BE2C (cell line): ENCODE measurements around the gene NUMBL. TPM values are rescaled to one million over a fixed set of nuclear protein-coding genes. Genes with fewer than 3 reads are reported as not detected.

Experiments used
- DNase-seq: peaks from one replicate; pipeline ENCODE4 v3.0.0-alpha.2; 2020
- H3K27me3 ChIP-seq: fragments of 250-450 bp; sonication (Bioruptor Pico); 2 replicates; pipeline ENCODE4 v1.5.1; 2020; ENCODE audit warnings: mild to moderate bottlenecking
- H3K36me3 ChIP-seq: fragments of 250-450 bp; sonication (Bioruptor Pico); 2 replicates; pipeline ENCODE4 v1.5.1; 2020; ENCODE audit warnings: mild to moderate bottlenecking
- H3K4me1 ChIP-seq: fragments of 250-450 bp; sonication (Bioruptor Pico); 2 replicates; pipeline ENCODE4 v1.5.1; 2020
- H3K4me3 ChIP-seq: 2 replicates; pipeline ENCODE4 v1.5.1; 2011; ENCODE audit warnings: low read depth, low read length
- H3K9me3 ChIP-seq: fragments of 250-450 bp; sonication (Bioruptor Pico); 2 replicates; pipeline ENCODE4 v1.5.1; 2020
- CTCF ChIP-seq: IDR thresholded peaks from 2 replicates; pipeline ENCODE4 v1.5.1; 2012; ENCODE audit warnings: mild to moderate bottlenecking, low read depth, low read length
- polyA plus RNA-seq: library from polyadenylated mRNA; unstranded; fragments of >200 nt; gene quantifications from one replicate; pipeline ENCODE4 v1.2.1, GENCODE V29; 2012; ENCODE audit warnings: low read depth, missing spikeins; ENCODE audit not compliant: insufficient read length, insufficient read depth

NUMBL gene
- polyA plus RNA-seq, result 30.6 TPM

GRCh38 chr19:40690050-40690692, at the start of gene NUMBL:
Gene NUMBL, minus strand, starts transcription at chr19:40690651. Its CDS starts 168 bp downstream, at chr19:40690483.
- H3K4me1 ChIP-seq, result peaks cover 13% of the 10 kb centered on the region
- no peak for DNase-seq

GRCh38 chr19:40739030-40739839, 48.8 kb upstream of the NUMBL start:
- no peak for TF ChIP-seq CTCF
- Histone ChIP-seq H3K27me3 (no peaks in the 10 kb centered on the region), H3K9me3 (no peaks in the 10 kb centered on the region), H3K4me1 (no peaks in the 10 kb centered on the region; the same call in none of the 2 replicates), H3K36me3 (peaks cover 7% of the 10 kb centered on the region), H3K4me3 (no peak overlapping the region)
- DNase-seq, result no peak

More at GRCh38 chr19:40690050-40690692, at the start of gene NUMBL:
- Histone ChIP-seq H3K27me3 (no peaks in the 10 kb centered on the region), H3K36me3 (peaks cover 7% of the 10 kb centered on the region; the same call in 1 of the 2 replicates), H3K9me3 (no peaks in the 10 kb centered on the region), H3K4me3 (peak within 1 kb of the TSS; percentile 82)
- TF ChIP-seq CTCF, result no peak

- H3K9me3 ChIP-seq, result no peaks in the 10 kb centered on the region
- peaks cover 12% of the 10 kb centered on the region for H3K36me3 ChIP-seq
- H3K27me3 ChIP-seq, result no peaks in the 10 kb centered on the region
- H3K4me1 ChIP-seq, result no peaks in the 10 kb centered on the region; the same call in none of the 2 replicates
- no peak for TF ChIP-seq CTCF
- no peak for DNase-seq
- no peak overlapping the region for H3K4me3 ChIP-seq
Observed at GRCh38 chr19:40737102-40737644, 46.7 kb upstream of the NUMBL start.

- TF ChIP-seq CTCF, result no peak
- H3K4me3 ChIP-seq, result no peak overlapping the region
- H3K36me3 ChIP-seq, result peaks cover 12% of the 10 kb centered on the region
- no peaks in the 10 kb centered on the region; the same call in none of the 2 replicates for H3K4me1 ChIP-seq
- no peaks in the 10 kb centered on the region for H3K9me3 ChIP-seq
- DNase-seq, result no peak
- H3K27me3 ChIP-seq, result no peaks in the 10 kb centered on the region
Observed at GRCh38 chr19:40736661-40737060, 46.2 kb upstream of the NUMBL start.

GRCh38 chr19:40735013-40735771, 44.7 kb upstream of the NUMBL start:
- H3K36me3 ChIP-seq, result peaks cover 12% of the 10 kb centered on the region
- H3K4me1 ChIP-seq, result no peaks in the 10 kb centered on the region; the same call in none of the 2 replicates
- no peak for DNase-seq
- no peaks in the 10 kb centered on the region for H3K27me3 ChIP-seq
- no peaks in the 10 kb centered on the region for H3K9me3 ChIP-seq
- no peak for TF ChIP-seq CTCF
- H3K4me3 ChIP-seq, result no peak overlapping the region
